Fibroblast of mammary gland (primary cell): ENCODE data around the gene RCOR2.
"Not testable (repeated sequence)": the region's sequence is repeated elsewhere in the genome, so short reads cannot be mapped to it uniquely, and the experiment has no call there.

Source experiments
- DNase-seq: peaks from one replicate; pipeline ENCODE4 v3.0.0-alpha.2; 2010; ENCODE audit warnings: low read depth
- H3K4me3 ChIP-seq: 2 replicates; pipeline ENCODE4 v1.5.1; 2011; ENCODE audit warnings: low read depth, mild to moderate bottlenecking, low read length, moderate library complexity; ENCODE audit not compliant: control insufficient read depth
- TF ChIP-seq, protein P1 (sequence below): conservative IDR thresholded peaks from 2 replicates; pipeline ENCODE4 v1.5.1; 2011; ENCODE audit warnings: low read depth, low read length, inconsistent platforms; ENCODE audit not compliant: control insufficient read depth, insufficient read depth

Gene RCOR2

GRCh38 chr11:63868399-63869064 lies 48.4 kb downstream of the RCOR2 start:
- TF ChIP-seq, protein P1, sequence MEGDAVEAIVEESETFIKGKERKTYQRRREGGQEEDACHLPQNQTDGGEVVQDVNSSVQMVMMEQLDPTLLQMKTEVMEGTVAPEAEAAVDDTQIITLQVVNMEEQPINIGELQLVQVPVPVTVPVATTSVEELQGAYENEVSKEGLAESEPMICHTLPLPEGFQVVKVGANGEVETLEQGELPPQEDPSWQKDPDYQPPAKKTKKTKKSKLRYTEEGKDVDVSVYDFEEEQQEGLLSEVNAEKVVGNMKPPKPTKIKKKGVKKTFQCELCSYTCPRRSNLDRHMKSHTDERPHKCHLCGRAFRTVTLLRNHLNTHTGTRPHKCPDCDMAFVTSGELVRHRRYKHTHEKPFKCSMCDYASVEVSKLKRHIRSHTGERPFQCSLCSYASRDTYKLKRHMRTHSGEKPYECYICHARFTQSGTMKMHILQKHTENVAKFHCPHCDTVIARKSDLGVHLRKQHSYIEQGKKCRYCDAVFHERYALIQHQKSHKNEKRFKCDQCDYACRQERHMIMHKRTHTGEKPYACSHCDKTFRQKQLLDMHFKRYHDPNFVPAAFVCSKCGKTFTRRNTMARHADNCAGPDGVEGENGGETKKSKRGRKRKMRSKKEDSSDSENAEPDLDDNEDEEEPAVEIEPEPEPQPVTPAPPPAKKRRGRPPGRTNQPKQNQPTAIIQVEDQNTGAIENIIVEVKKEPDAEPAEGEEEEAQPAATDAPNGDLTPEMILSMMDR: no peak
- no peak for DNase-seq
- H3K4me3 ChIP-seq: no peak overlapping the region

- H3K4me3 ChIP-seq: no peak overlapping the region
- DNase-seq: no peak
- TF ChIP-seq, protein P1: no peak
Observed at GRCh38 chr11:63867511-63867910, 49.5 kb downstream of the RCOR2 start.

GRCh38 chr11:63866211-63866610 lies 50.8 kb downstream of the RCOR2 start:
- TF ChIP-seq, protein P1: no peak
- no peak overlapping the region for H3K4me3 ChIP-seq
- DNase-seq: peak; percentile 63

DNA sequence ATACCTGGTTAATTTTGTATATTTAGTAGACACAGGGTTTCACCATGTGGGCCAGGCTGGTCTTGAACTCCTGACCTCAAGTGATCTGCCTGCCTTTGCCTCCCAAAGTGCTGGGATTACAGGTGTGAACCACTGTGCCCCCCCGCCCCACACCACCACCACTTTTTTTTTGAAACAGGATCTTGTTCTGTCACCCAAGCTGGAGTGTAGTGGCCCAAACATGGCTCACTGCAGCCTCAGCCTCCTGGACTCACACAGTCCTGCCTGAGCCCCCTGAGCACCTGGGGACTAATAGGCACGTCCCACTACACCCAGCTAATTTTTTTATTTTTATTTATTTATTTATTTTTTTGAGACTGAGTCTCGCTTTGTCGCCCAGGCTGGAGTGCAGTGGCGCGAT lies 53.3 kb downstream of the RCOR2 start:
- not testable (repeated sequence) for DNase-seq, H3K4me3 ChIP-seq

- TF ChIP-seq, protein P1: no peak
- DNase-seq: no peak
- H3K4me3 ChIP-seq: no peak overlapping the region
Observed at GRCh38 chr11:63862923-63863322, 54.0 kb downstream of the RCOR2 start.
